HG03135 (cell line): Measurements from ENCODE around the gene SPSB1.

ENCODE experiments used
- ATAC-seq: cut with Tn5 transposase; IDR thresholded peaks from one replicate; pipeline ENCODE4 v1.9.1; 2021; ENCODE audit warnings: mild to moderate bottlenecking, moderate library complexity; ENCODE audit not compliant: unreplicated experiment

SPSB1 gene

DNA sequence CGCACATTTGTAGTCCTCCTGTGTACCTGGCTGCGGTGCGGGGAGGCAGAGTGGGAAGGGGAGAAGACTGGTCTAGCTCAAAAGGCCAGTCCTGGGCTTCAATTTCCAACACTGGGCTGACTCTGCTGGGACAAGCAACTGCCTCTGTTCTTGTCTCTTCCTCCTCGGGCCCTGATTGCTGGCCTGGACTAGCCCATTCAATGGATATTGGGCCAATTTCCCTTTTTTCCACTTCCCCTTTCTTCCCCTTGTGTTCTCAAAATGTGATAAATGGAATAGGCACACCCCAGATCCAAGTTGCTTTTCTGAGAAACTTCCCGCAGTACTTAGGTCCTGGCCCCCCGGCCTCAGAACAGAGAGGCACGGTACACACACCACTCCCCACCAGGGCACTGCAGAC lies 48.2 kb downstream of the SPSB1 start:
- ATAC-seq, result no peak

DNA sequence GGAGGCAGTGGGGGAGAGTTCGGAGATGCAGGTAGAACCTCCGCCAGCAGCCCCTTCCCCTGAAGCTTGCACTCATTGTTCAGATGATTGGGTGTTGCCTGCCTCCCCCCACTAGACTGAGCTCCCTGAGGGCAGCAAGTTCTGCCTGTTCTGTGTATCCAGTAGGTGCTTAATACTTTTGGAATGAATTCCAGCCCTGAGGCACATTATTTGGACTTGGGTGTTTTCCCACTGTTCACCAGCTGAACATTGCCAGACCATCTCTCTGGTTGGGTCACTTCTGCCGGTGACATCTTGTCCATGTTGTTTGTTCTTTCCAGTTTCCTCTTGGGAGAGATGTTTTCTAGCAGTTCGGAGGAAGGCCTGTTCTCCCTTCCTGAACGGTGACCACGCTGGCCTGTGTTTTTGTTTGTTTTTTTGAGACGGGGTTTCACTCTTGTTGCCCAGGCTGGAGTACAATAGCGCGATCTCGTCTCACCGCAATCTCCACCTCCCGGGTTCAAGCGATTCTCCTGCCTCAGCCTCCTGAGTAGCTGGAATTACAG lies 48.7 kb downstream of the SPSB1 start:
- ATAC-seq, result no peak

- ATAC-seq, result no peak
Observed at GRCh38 chr1:9343269-9343668, 50.6 kb downstream of the SPSB1 start.

GRCh38 chr1:9344426-9345200 lies 51.9 kb downstream of the SPSB1 start:
- no peak for ATAC-seq

DNA sequence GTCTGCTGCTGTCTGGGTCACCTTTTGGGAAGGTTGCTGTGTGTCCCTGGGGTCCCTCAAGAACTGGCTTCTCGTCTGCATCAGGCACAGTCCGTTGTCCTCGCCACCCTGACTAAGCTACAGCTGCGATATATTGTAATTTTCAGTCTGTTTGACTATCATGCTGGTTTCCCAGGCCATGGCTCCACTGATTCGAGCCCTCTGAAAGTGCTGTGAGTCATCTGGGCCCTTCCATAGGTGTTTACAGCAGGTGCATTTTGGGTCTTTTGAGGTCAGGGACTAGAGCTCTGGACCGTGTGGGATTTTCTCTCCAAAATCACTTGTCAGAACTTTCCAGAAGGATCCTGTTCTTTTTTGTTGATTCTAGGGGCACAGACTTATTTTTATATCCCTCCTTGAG lies 52.8 kb downstream of the SPSB1 start:
- no peak for ATAC-seq

- ATAC-seq, result no peak
Observed at GRCh38 chr1:9345922-9346321, 53.2 kb downstream of the SPSB1 start.

GRCh38 chr1:9346566-9346965 lies 53.9 kb downstream of the SPSB1 start:
- ATAC-seq, result no peak

GRCh38 chr1:9347095-9347850 lies 54.6 kb downstream of the SPSB1 start:
- no peak for ATAC-seq

DNA sequence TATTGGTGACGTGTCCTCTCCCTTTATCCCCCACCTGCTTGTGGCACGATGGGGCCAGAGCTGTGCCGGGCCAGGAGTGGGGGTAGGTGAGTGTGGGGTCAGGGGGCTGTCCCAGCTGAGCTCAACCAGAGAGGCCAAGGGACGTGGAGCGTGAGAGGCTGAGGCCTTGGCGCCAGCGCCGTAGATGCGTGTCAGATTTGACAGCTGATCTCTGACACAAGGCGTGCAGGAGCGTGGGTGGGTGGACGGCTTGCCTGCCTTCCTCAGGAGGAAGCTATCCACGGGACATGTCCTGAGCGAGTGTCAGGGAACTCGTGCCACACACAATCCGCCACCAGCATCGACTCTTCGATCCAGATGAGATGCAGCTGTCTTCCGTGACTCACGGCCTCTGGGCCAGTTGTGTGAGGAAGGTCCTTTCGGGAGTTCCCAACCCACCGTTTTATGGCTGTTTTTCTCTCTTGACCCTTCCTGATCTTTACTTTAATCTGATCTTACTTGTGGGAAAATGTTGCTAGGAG lies 56.7 kb downstream of the SPSB1 start:
- no peak for ATAC-seq

DNA sequence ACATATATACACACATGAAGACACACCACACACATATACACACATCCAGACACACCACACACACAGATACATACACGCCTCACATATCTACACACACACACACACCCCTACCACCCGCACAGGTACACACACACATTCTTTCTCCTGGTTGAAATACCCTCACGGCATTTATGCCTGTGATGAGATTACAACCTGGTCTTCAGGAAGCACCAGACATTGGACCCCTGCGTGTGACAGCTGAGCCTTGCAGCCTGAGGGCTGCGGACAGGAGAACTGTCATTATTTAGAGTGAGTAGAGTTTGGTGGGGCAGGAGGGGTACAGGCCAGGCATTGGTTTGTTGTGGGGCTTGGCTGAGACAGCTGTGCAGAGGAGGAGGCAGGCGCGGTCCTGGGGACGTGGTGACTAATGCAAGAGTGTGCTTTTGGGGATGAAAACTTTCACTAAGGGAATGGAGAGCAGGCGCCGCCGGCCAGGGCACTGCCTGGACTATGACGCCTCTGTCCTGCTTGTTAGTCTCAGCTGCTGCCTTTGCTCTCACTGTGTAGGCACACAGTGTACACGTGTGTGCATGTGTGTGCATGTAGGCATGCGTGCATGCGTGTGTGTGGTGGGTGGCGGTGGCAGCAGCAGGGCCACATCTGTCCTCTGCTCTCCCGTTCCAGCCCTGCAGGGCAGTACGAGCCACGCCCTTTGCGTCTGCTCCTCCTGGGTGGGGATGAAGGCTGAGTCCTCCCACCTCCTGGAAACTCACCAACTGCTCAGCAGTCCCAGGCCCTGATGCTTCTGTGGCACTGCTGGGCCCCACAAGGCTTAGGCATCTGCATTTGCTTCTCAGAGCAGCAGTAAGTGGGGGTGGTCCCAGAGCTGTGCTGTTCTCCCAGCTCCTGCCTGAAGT lies 57.6 kb downstream of the SPSB1 start:
- no peak for ATAC-seq

- ATAC-seq, result no peak
Observed at GRCh38 chr1:9350960-9351359, 58.3 kb downstream of the SPSB1 start.

- ATAC-seq, result no peak
Observed at GRCh38 chr1:9351654-9352271, 59.1 kb downstream of the SPSB1 start.

- no peak for ATAC-seq
Observed at GRCh38 chr1:9352377-9353134, 59.9 kb downstream of the SPSB1 start.

- ATAC-seq, result no peak
Observed at GRCh38 chr1:9355503-9355902, 62.8 kb downstream of the SPSB1 start.

GRCh38 chr1:9356021-9356420 lies 63.3 kb downstream of the SPSB1 start:
- no peak for ATAC-seq

GRCh38 chr1:9356829-9357466 lies 64.3 kb downstream of the SPSB1 start:
- ATAC-seq, result no peak

GRCh38 chr1:9357958-9358357 lies 65.3 kb downstream of the SPSB1 start:
- no peak for ATAC-seq

DNA sequence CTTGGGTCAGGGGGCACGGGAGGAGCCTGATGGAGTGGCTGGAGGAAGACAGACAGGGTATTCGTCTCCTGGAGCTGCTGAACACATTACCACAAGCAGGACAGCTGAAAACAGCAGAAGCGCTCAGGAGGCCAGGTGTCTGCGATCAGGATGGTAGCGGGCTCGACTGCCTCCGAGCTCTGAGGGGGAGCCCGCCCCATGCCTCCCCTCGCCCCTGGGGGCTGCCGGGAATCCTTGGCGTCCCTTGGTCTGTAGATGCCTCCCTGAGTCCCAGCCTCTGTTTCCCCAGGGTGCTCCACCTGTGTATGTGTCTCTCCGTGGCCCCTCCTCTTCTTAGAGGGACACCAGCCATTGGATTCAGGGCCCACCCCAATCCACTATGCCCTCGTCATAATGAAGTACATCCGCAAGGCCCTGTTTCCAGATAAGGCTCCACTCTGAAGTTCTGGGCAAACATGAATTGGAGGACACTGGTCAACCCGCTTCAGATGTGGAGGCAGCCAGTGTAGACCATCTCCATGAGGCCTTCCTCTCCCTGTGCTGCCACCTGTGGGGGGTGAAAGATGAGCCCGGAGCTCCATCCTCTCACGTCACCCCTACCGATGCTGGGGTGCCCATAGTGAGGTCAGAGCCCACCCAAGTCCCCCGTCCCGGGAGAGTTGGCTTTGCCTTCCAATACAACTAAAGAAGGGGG lies 67.8 kb downstream of the SPSB1 start:
- ATAC-seq, result no peak
